PC-3 (cell line): ENCODE measurements around the gene SSTR5. TPM values are rescaled to one million over a fixed set of nuclear protein-coding genes. Genes with fewer than 3 reads are reported as not detected.

Experiments
- ATAC-seq: fragments of 200-7000 bp; cut with Tn5 transposase; 2 replicates; pipeline ENCODE4 v1.9.1; 2020; ENCODE audit warnings: mild to moderate bottlenecking, moderate library complexity
- BruUV-seq: library from RNA; stranded (reverse); fragments of 400-500 nt; replicated peaks from 2 replicates; lab custom pipeline; 2021; lab: Mats Ljungman, UMichigan
- CTCF ChIA-PET: fragments of 300-600 bp; sonication (Branson Sonifier 250); formaldehyde crosslinking; loops from one replicate; lab custom pipeline; 2022; ENCODE audit warnings: antibody characterized with exemption; lab: Charles Lee
- POLR2A ChIA-PET: fragments of 300-600 bp; sonication (Branson Sonifier 250); formaldehyde crosslinking; loops from one replicate; lab custom pipeline; 2022; ENCODE audit warnings: antibody characterized with exemption; ENCODE audit not compliant: unreplicated experiment; lab: Charles Lee
- DNase-seq: peaks from one replicate; pipeline ENCODE4 v3.0.0-alpha.2; 2015
- H2AFZ ChIP-seq: fragments of 300-600 bp; sonication (generic); 2 replicates; pipeline ENCODE4 v1.6.0; 2016; ENCODE audit warnings: antibody characterized with exemption, low read length
- H3F3A ChIP-seq: fragments of 300-600 bp; sonication (generic); one replicate; pipeline ENCODE4 v1.6.0; 2017; ENCODE audit warnings: antibody characterized with exemption, low read length, control low read depth, mild to moderate bottlenecking; ENCODE audit not compliant: unreplicated experiment
- H3K27ac ChIP-seq: fragments of 300-600 bp; sonication (generic); 2 replicates; pipeline ENCODE4 v1.5.1; 2016; ENCODE audit warnings: mild to moderate bottlenecking, low read length
- H3K27me3 ChIP-seq: fragments of 300-600 bp; sonication (generic); 2 replicates; pipeline ENCODE4 v1.6.1; 2016; ENCODE audit warnings: low read length, mixed read lengths
- H3K36me3 ChIP-seq: fragments of 300-600 bp; sonication (generic); 2 replicates; pipeline ENCODE4 v1.6.1; 2016; ENCODE audit warnings: low read depth, mixed run types, low read length, mixed read lengths
- H3K4me1 ChIP-seq: fragments of 300-600 bp; sonication (generic); 2 replicates; pipeline ENCODE4 v1.5.1; 2016; ENCODE audit warnings: low read length; ENCODE audit not compliant: insufficient read depth
- H3K4me2 ChIP-seq: fragments of 300-600 bp; sonication (generic); 2 replicates; pipeline ENCODE4 v1.6.0; 2016; ENCODE audit warnings: low read length
- H3K4me3 ChIP-seq: fragments of 300-600 bp; sonication (generic); 2 replicates; pipeline ENCODE4 v1.5.1; 2016; ENCODE audit warnings: mild to moderate bottlenecking, low read length, mixed read lengths
- H3K79me2 ChIP-seq: fragments of 300-600 bp; sonication (generic); 2 replicates; pipeline ENCODE4 v1.6.1; 2017; ENCODE audit warnings: low read length, mixed read lengths
- H3K9ac ChIP-seq: fragments of 300-600 bp; sonication (generic); 2 replicates; pipeline ENCODE4 v1.6.0; 2016; ENCODE audit warnings: mild to moderate bottlenecking, low read length
- H3K9me2 ChIP-seq: fragments of 300-600 bp; sonication (generic); replicated peaks from 2 replicates; pipeline ENCODE4 v1.6.1; 2016; ENCODE audit warnings: mixed run types, low read length, mixed read lengths
- H3K9me3 ChIP-seq: fragments of 300-600 bp; sonication (generic); 2 replicates; pipeline ENCODE4 v1.6.1; 2016; ENCODE audit warnings: low read length, mixed read lengths
- H4K20me1 ChIP-seq: fragments of 300-600 bp; sonication (generic); 2 replicates; pipeline ENCODE4 v1.6.1; 2016; ENCODE audit warnings: low read length, mixed read lengths
- CTCF ChIP-seq: fragments of 300-600 bp; sonication (generic); conservative IDR thresholded peaks from 2 replicates; pipeline ENCODE4 v1.5.1; 2017; ENCODE audit warnings: antibody characterized with exemption, low read depth, mild to moderate bottlenecking, low read length
- EZH2 ChIP-seq: fragments of 300-600 bp; sonication (generic); IDR thresholded peaks from one replicate; pipeline ENCODE4 v1.6.1; 2017; ENCODE audit warnings: antibody characterized with exemption, mild to moderate bottlenecking, low read length; ENCODE audit not compliant: unreplicated experiment
- EZH2phosphoT487 ChIP-seq: fragments of 300-600 bp; sonication (generic); IDR thresholded peaks from 2 replicates; pipeline ENCODE4 v1.6.1; 2018; ENCODE audit warnings: mild to moderate bottlenecking, antibody characterized with exemption, low read length, borderline replicate concordance
- intact Hi-C: fragments of 100-400 bp; cut with micrococcal nuclease; formaldehyde crosslinking; loops from 2 replicates; pipeline ENCODE4 v1.9.0; 2023
- total RNA-seq: library from RNA; depleted of rRNA; stranded (reverse); fragments of >200 nt; gene quantifications from 2 replicates; pipeline ENCODE4 v1.2.3, GENCODE V29; 2014

SSTR5 gene
- total RNA-seq, 1 experiment from 2014 or later, result 0.51 TPM

- no peak for DNase-seq
- Histone ChIP-seq H3K79me2 (no peaks in the 10 kb centered on the region), H3K4me3 (no peak overlapping the region), H3K36me3 (no peaks in the 10 kb centered on the region), H3K4me2 (no peak overlapping the region), H2AFZ (no peak overlapping the region), H3K9ac (no peak overlapping the region), H3K27ac (no peak overlapping the region), H3K27me3 (no peaks in the 10 kb centered on the region), H3K9me3 (no peaks in the 10 kb centered on the region), H4K20me1 (no peaks in the 10 kb centered on the region), H3K9me2 (no peaks in the 10 kb centered on the region), H3K4me1 (no peaks in the 10 kb centered on the region), H3F3A (no peaks in the 10 kb centered on the region)
- intact Hi-C loops, result no loop called here
- TF ChIP-seq CTCF (no peak), EZH2phosphoT487 (no peak), EZH2 (no peak)
- ChIA-PET POLR2A (no interaction called here), CTCF (no interaction called here)
- no TSS peak for BruUV-seq
- ATAC-seq, result peak; percentile 26
Measured at GRCh38 chr16:1045993-1046911, 26.3 kb upstream of the SSTR5 start.

- Histone ChIP-seq H3K9me2 (no peaks in the 10 kb centered on the region), H3K36me3 (no peaks in the 10 kb centered on the region), H3K27ac (no peak overlapping the region), H3K27me3 (no peaks in the 10 kb centered on the region), H2AFZ (no peak overlapping the region), H3K9ac (no peak overlapping the region), H3K4me2 (no peak overlapping the region), H3F3A (no peaks in the 10 kb centered on the region), H4K20me1 (no peaks in the 10 kb centered on the region), H3K9me3 (no peaks in the 10 kb centered on the region), H3K4me3 (no peak overlapping the region), H3K79me2 (no peaks in the 10 kb centered on the region), H3K4me1 (no peaks in the 10 kb centered on the region)
- CTCF ChIA-PET, result no interaction called here
- DNase-seq (no peak), ATAC-seq (no peak)
- POLR2A ChIA-PET, result no interaction called here
- no TSS peak for BruUV-seq
- intact Hi-C loops, result no loop called here
- TF ChIP-seq EZH2 (no peak), EZH2phosphoT487 (no peak), CTCF (no peak)
Measured at GRCh38 chr16:1047123-1047522, 25.4 kb upstream of the SSTR5 start.

- ChIA-PET CTCF (no interaction called here), POLR2A (no interaction called here)
- H3F3A ChIP-seq, result no peaks in the 10 kb centered on the region
- no peak for DNase-seq
- H3K36me3 ChIP-seq, result no peaks in the 10 kb centered on the region
- no peaks in the 10 kb centered on the region for H3K9me2 ChIP-seq
- no peak overlapping the region for H3K9ac ChIP-seq
- ATAC-seq, result no peak
- no peaks in the 10 kb centered on the region for H3K4me1 ChIP-seq
- H3K27me3 ChIP-seq, result no peaks in the 10 kb centered on the region
- intact Hi-C loops, result no loop called here
- H2AFZ ChIP-seq, result no peak overlapping the region
- H3K27ac ChIP-seq, result no peak overlapping the region
- H3K79me2 ChIP-seq, result no peaks in the 10 kb centered on the region
- H3K4me3 ChIP-seq, result no peak overlapping the region
- no peaks in the 10 kb centered on the region for H3K9me3 ChIP-seq
- no peaks in the 10 kb centered on the region for H4K20me1 ChIP-seq
- no TSS peak for BruUV-seq
- H3K4me2 ChIP-seq, result no peak overlapping the region
- TF ChIP-seq EZH2 (no peak), EZH2phosphoT487 (no peak), CTCF (no peak)
Measured at GRCh38 chr16:1047801-1048200, 24.7 kb upstream of the SSTR5 start.
